ENCODE measurements around the gene HDGF.
"Not testable (repeated sequence)": the region's sequence is repeated elsewhere in the genome, so short reads cannot be mapped to it uniquely, and the experiment has no call there.

Gene HDGF

DNA sequence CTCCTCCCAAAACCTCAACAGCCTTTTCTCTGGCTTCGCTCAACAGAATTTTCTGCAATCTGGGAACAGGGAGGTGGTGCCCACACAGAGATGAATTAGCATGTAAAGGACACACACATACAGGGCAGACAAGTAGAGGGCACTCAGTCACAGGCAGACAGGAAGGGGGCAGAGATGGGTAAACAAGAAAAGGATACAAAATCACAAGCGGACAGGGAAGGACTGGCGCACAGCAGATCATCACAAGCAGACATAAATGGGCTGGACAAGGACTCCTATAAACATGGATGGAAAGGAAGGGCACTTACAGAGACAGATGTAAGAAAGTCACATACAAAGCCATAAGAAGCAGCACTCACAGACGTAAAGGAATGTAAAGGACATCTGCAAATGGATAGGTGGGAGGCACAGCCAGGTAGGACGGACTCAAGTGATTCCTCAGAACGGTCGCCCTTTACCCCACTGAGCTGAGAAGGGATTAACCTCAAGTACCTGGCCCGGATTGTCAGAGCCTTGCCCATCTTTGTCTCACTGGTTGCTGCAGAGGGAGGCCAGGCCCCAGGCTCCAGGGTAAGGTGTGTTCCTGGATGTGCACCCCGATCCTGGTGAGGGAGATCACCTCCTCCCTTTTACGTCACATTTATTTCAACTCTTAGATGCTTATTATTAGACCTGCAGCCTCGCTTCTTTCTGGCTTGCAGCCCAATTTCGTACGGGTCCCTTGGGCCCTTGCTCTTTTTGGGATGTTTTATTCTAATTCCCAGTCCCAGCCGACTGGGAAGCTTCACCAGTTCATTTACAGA is 15.0 kb upstream of the HDGF start:
- DNase-seq, result no peak

DNA sequence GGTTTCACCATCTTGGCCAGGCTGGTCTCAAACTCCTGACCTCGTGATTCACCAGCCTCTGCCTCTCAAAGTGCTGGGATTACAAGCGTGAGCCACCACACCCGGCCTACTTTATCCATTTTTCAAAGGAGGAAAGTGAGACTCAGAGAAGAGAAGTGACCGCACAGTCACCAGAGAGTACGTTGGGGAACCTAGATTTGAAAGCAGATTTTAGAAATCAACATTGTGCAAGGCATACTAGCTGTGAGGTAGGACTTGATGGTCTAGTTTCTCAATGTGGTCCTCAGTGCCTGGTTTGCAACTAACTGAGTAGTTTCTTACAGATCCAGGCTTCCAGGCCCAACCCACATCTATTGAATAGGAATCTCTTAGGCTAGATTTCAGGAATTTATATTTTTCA is 14.2 kb upstream of the HDGF start:
- no peak for DNase-seq

DNA sequence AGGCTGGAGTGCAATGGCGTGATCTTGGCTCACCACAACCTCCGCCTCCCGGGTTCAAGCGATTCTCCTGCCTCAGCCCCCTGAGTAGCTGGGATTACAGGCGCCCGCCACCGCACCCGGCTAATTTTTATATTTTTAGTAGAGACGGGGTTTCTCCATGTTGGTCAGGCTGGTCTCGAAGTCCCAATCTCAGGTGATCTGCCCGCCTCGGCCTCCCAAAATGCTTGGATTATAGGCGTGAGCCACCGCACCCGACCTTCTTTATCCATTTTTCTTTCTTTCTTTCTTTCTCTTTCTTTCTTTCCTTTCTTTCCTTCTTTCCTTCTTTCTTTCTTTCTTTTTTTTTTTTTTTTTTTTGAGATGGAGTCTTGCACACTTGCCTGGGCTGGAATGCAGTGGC is 13.7 kb upstream of the HDGF start:
- DNase-seq, result not testable (repeated sequence)

DNA sequence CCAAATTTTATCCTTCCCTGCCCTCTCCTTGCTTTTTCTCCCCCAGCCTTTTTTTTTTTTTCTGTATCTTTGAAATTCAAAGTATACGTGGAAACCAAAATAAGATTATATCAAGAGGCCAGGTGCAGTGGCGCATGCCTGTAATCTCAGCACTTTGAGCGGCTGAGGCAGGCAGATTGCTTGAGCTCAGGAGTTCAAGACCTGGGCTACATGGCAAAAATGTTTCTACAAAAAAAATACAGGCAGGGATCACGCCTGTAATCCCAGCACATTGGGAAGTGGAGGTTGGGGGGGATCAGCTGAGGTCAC is 9.3 kb upstream of the HDGF start:
- DNase-seq, result no peak

DNA sequence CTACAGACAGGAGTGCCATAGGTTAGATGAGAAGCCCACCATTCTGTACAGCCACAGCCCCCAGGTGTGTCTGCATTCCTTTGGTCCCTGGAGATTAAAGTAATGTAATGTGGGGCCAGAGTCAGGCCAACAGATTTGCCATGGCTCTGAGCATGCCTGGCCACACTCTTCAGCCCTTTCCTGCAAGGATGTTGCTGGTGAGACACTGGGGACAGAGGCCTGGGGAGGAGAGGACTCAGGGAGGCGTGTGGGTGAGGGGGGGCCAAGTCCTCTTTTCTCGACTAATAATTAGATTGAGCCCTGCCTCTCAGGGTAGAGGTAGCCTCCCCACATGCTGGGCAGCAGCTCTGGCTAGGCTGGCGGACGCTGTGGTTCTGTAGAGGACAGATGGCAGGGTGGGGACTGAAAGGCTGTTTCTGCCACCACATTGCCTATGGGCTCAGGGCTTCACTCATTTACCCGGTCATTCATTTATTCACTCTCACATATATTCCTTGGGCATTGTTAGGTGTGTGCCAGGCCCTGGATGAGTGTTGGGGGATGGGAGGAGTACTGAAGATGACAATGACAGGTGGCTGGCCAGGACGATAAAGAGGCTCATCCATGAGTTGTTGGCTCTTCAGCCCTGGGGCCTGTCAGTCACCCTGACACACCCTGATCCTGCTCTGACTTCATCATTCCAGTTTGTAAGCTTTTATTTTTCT is 8.8 kb upstream of the HDGF start:
- no peak for DNase-seq

DNA sequence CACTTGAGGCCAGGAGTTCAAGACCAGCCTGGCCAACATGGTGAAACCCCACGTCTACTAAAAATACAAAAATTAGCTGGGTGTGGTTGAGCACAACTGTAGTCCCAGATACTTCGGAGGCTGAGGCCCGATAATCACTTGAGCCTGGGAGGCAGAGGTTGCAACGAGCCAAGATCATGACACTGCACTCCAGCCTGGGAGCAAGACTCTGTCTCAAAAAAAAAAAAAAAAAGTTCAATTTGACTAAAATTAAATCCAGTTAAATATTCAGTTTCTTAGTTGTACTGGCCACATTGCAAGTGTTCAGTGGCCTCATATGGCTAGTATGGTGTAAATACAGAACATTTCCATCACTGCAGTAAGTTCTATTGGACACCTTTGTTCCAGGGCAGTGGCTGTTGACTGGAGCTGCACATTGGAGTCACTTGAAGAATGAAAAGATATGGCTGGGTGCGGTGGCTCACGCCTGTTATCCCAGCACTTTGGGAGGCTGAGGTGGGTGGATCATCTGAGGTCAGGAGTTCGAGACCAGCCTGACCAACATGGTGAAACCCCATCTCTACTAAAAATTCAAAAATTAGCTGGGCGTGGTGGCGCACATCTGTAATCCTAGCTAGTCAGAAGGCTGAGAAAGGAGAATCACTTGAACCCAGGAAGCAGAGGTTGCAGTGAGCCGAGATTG is 6.2 kb upstream of the HDGF start:
- not testable (repeated sequence) for DNase-seq

DNA sequence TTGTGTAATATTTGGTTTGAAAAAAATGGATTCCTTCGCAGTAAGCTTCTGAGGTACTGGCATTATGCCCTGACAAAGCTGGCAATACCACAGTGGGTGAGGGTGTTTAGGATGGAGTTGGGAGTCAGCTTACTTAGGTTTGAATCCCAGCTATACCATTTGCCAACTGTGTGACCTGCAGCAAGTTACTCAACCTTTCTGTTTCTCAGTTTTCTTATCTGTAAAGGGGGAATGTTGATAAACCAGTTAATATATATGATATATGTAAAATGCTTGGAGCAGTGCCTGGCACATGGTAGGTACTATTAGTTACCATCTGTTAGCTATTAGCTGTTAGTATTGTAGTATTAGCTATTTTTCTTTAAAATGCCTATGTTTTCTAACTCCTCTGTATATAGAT is 4.9 kb upstream of the HDGF start:
- no peak for DNase-seq

DNA sequence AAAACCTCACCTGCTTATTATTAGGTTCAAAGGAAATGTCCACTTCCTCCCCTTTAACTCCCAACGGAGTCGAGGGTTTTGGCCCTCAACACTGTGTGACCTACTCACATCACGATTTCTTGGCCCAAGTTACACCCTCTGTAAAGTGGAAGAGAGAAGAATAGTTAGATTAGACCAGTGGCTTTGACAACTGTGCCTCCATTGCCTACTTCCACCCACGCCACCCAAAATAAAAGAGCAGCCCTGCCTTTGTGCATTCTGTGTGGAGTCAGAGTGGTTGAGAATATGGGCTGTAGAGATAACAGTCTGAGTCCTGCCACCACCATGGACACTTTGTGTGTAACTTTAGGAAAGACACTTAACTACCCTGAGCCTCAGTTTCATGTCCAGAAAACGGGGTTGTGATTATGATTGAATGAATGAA is 4.1 kb upstream of the HDGF start:
- DNase-seq, result no peak

DNA sequence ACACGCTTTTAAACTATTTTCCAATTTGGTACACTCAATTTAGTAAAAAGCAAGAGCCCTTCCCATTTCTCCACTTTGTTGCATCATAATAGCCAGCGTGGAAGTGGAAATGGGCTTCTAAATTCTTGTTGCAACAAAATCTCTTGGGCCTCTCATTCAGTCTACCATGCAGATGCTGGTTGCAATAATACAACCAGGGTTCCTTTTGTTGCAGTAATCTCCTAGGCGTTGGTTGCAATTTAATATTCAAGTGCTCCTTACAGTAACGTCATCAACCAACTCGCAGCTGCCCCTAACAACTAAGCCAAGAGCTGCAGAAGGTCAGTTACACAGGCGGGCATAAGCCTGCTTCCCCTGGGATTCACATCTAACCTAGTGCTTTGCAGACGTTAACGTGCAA is 2.7 kb upstream of the HDGF start:
- peak; percentile 6 for DNase-seq

DNA sequence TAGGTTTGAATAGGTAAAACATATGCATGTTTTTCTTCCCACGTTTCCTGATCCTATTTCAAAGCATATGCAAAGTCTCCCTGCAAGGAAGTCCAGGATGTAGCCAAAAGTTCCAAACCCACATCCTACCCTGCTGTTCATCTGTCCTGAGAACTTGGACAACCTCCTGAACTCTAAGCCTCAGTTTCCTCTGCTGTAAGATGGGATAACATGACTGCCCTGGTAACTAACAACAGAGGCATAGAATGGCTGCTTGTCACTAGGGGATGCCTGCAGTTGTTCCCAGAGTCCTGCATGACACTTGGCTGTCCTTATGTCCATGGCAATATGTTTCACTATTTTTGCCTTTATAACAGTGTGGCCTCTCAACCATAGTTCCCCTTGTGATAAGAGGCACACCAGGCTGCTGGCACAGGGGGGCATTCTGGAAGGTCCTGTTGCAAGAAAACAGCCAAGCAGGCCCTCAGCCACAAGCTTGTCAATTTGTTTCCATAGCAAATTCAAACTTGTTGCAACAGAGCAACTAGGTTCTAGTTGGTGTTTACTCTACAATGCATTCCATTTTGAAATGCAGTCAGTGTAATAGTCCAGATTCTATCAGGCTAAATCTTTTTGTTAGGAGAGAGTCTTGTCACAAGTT is 1.5 kb upstream of the HDGF start:
- no peak for DNase-seq

DNA sequence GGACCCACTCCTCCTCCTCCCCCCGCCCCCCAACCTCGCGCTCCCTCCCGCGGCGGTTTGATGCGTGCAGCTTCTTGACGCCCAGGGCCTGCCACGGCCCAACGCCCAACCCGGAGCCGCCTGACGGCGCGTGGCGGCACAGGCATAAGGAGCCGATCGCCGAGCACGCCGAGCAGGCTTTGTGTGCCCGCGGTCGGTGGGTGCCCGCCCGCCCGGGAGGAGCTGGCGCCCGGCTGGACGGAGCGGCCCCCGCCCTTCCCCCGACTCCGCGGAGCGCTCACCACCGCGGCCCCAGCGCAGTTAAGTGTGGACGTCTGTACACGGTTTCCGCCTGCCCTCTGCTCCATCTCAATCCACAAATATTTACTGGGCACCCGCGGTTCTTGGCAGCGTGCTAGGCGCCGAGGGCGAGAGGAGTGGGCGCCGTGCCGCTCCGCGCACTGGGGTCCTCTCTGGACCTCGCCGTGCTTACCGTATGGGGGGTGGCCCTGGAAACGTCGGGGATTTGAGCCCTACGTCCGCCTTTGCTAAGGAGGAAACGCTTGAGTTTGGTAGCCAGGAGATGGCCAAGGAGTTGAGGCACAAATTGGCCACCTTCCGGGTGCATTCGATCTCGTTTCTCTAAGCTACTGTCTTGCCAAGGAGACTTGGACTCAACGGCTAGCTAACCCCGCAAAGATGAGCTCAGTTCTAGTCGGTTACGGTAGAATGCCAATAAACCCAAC is 444 bp upstream of the HDGF start:
- peak; percentile 92 for DNase-seq

DNA sequence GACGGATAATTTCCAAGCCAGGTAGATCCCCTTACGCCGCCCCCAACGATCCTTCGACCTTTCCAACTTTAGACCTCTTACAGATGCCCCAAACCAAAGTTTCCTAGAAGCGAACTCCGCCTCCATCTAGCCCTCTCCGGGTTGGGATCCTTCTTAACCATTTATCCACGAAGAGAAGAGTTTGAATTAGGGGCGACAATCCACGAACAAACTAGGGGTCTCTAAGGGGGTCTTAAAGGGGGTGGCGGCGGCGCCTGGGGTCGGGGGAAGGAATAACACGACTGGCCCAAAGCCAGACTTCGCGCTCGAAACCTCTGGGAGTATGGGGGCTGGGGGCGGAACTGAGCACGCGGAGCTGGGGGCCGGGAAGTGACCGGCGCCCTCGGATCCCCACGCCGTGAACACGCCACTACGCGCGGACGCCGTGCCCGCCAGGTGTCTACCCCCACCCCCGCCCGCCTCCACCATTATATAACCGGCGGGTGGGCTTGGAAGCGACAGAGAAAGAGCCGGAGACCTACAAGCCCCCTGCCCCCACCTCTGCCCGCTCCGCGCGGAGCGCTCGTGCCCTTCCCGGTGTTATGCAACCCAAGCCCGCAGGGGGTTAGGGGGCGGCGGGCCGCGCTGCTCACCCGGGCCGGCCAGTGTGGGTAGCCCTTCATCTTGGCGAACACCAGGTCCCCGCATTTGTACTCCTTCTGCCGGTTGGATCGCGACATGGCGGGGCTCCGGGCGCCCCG is 594 bp downstream of the HDGF start:
- no peak for DNase-seq

DNA sequence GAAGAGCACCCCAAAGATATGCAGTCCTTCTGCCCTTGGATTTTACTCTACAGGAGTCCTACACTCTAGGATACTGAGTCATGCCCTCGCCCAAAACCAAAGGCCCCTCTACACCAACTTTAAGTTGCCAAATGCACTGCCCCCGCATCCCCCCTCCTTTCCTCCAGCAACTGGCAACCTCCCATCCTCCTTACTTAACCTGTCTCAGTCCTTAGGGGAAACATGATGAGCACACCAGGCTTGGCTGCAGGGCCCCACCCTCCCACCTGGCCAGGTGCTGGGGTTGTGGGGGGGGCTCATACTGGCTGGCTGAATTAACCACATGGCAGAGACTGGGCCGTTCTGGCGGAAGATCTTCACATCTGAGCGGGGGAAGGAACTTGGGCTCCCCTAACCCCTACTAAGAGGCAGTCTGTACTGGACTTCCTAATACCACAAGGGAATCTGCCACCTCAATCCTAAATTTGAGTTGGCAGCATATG is 1.2 kb downstream of the HDGF start:
- DNase-seq, result no peak

DNA sequence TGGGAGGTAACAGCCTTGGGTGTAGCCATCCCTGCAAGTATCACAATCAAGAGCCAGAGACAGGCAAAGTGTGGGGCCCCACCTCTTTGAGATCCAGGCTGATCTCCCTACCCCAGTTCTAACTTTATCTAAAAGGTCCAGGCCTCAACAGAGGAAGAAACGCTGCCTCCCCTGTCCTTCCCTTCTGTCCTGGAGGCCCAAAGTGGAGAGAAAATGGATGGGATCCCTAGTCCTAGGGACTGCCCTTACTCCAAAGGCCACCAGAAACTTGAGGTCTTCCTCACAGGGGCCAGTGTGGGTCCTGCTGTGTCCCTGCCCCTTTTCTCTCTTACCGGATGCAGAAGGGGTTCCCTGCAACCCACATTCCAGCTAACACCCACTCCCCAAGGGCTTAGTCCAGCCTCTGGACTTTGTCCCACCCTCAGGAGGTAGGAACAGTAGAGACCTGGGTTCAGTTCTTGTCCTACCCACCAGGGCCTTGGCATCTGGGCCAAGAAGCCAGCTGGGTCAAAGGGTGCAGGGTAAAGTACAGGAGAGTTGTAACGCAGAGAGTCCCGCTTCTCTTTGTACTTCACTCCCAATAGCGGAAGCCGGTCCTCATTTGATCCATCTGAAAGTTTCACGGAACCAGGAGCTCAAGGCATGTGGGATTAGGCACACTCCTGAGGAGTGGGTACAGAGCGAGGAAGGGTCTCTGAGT is 1.9 kb downstream of the HDGF start:
- DNase-seq, result no peak

DNA sequence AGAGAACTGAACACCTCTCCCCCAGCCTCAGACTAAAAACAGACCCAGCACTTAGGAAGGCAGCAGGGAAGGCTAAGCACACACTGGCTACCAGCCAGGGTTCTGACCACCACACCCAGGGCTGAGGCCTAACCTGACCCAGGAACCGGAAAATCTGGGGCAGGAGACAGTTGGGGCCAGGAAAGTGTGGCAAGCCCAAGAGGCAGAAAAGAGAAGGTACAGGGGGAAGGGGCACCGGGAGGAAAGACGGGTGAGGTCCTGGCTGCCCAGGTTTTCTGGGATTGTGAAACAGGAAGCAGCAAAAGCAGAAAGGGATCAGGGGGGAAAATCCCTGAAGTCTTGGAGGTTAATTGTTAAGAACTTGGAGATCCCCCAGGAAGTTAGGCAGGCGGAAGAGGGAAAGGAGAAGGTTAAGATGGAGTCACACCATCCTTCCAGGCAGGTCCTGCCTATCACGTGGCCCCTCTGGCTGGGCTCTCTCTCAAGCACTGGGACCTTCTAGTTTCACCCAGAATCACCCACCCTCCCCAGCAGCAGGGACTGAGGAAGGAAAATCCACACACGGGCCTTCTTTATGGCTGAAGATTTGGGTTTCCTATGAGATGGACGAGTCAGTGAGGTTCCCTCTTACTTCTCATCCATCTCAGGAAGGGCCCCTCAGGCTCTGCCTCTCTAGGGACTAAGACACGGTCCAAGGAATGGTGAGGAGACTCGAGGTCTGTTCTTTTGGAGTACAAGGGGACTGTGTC is 2.6 kb downstream of the HDGF start:
- DNase-seq, result no peak

DNA sequence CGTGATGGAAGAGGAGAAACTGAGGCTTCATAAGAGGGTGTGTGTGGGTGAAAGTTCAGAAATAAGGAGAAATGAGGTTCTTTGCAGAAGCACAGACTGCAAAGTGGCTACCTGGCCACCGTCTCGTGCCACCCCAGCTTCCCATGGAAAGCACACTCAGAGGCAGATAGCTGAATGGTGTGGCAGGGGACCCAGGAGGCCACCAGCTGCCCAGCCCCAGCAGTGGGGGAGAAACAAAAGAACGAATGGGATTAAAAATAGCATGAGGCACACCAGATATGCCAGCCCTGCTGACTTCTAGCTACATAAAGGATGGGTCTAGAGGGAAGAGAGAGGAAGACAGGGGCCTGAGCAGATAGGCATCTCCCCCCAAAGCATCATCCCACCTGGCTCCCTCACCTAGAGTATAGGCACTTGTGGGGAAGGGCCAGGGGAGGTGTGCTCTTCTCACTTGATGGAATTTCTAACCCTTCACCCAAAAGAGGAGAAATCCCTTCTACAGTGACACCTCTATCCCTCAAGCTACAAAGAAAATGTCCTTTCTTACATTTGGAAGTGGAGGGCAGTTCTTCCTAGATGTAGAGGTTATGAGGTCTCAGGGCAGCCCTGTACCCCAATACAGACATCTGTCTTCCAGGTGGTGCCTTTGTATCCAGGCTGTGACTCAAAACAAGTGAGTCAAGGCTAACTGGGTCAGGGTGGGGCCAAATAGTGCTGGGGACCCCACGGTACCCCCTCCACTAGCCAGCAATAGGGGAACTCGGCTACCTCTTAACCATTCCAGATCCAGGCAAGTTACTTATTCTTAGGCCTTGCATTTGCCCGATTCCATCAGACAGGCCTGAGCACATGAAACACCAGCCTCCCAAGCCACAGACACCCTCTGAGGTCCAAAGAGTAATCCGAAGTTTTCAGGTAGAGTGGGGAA is 3.5 kb downstream of the HDGF start:
- no peak for DNase-seq

DNA sequence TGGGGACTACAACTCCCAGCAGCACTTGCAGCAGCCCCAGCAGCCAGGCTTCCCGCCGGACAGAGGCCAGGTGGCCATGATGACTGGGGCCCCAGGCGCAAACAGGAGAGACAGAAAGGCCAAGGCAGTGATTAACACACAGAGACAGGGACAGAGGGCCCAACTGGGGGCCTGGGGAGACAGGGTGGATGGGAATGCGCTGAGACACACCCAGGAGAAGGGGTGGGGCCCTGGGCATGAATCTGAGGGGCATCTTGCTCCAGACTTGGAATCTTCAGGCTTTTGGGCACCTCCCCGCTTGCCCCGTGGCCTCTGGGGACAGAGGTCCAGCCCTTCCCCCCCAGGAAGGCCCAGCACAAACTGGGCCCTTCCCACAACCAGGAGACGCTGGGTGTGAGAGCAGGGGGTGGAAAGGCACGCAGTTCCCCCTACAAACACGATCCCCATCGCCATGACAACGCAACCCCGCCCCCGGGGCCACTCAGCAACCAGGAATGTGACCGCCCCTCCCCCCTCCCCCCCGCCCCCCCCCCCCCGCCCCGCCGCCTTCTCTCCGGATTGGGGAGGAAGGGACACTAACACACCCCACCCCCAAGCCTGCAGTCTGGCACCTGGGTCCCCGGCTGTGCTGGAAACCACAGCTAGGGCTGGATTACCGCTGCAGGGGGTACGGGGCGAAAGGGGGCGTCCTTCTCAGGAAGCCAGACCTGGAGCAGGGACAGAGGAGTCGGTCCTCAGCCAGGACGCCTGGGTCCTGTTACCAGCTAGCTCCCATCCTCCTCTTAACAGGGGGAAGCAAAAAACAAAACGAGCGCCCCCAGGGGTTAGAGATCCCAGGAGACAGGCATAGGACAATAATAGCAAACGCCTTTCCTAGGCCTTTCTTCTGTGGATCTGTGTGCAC is 4.5 kb downstream of the HDGF start:
- DNase-seq, result peak; percentile 50

DNA sequence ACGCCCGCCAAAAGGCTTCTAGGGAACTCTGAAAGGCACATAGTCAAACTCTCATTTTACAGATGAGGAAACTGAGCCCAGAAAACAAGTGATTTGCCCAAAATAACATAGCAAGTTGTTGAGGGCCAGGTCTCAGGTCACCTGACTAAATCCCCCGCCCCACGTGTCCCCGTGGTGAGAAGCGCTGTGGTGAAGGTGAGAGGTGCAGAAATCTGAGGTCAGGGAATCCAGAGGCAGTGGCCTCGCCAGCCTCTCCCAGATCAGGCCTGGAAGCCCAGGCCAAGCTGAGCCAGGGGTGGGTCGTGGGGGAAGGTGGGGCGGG is 5.1 kb downstream of the HDGF start:
- DNase-seq, result no peak

DNA sequence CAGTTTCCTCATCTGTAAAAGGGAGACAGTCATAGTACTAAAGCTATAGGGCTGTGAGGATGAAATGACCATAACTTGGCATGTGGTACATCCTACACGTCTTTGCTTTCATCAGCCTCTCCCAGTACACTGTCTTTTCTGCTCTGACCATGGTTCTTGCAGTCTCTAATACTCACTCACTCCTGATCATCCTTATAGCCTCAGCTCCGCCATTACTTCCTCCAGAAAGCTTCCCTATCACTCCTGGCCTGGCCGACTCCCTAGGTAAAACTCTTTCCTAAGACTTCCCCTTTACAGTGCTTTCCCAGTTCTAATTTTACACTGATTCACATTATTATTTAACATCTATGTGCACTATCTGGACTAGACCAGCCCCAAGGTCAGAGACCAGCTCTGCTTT is 5.6 kb downstream of the HDGF start:
- no peak for DNase-seq

All from DMS79 (cell line).